Measurements from ENCODE around the gene REEP3.

- TF ChIP-seq CTCF (IDR thresholded peaks at IDR 0.05; ENCODE audit: poor library complexity, severe bottlenecking) = no peak
- no peak for TF ChIP-seq MXI1 (conservative IDR thresholded peaks at IDR 0.05; ENCODE audit: poor library complexity, severe bottlenecking)
Measured at GRCh38 chr10:63636812-63637211, 115.6 kb downstream of the REEP3 start.
